Kidney (tissue), 14 donors: ENCODE data around the gene AQP3. TPM values are rescaled to one million over a fixed set of nuclear protein-coding genes. Genes with fewer than 3 reads are reported as not detected.

Source experiments
- DNase-seq, 5 donors: peaks; one replicate each; pipeline ENCODE4 v3.0.0-alpha.2; 2013 to 2020
- FAIRE-seq: peaks from 2 replicates; lab custom pipeline; 2012; peaks lifted over from hg19 to GRCh38; lab: Jason Lieb, UNC
- H3K27ac ChIP-seq, 2 donors: one replicate each; pipeline ENCODE4 v1.7.0; 2013; ENCODE audit warnings: low read depth in 2 of 2, low read length in 2 of 2, inconsistent platforms in 1 of 2
- H3K27me3 ChIP-seq: one replicate; pipeline ENCODE4 v1.7.1; 2013; ENCODE audit warnings: low read length, inconsistent platforms; ENCODE audit not compliant: control insufficient read depth, insufficient read depth
- H3K36me3 ChIP-seq, 3 donors: one replicate each; pipeline versions ENCODE4 v1.7.0 to v1.7.1; 2013; ENCODE audit warnings: low read length in 3 of 3, control low read depth in 1 of 3, inconsistent platforms in 1 of 3; ENCODE audit not compliant: insufficient read depth in 3 of 3, control insufficient read depth in 2 of 3
- H3K4me1 ChIP-seq, 3 donors: one replicate each; pipeline versions ENCODE4 v1.7.0 to v1.7.1; 2013; ENCODE audit warnings: low read length in 3 of 3, inconsistent platforms in 1 of 3, low read depth in 1 of 3; ENCODE audit not compliant: control insufficient read depth in 2 of 3, insufficient read depth in 2 of 3
- H3K4me3 ChIP-seq, 3 donors: one replicate each; pipeline versions ENCODE4 v1.7.0 to v1.8.1; 2013; ENCODE audit warnings: low read length in 3 of 3, control low read depth in 1 of 3, inconsistent platforms in 1 of 3
- H3K9ac ChIP-seq, 3 donors: one replicate each; pipeline versions ENCODE4 v1.7.0 to v1.7.1; 2013; ENCODE audit warnings: low read length in 3 of 3, control low read depth in 1 of 3, inconsistent platforms in 1 of 3
- H3K9me3 ChIP-seq, 3 donors: one replicate each; pipeline versions ENCODE4 v1.7.0 to v1.7.1; 2013; ENCODE audit warnings: low read length in 3 of 3, control low read depth in 1 of 3, inconsistent platforms in 1 of 3; ENCODE audit not compliant: control insufficient read depth in 2 of 3, insufficient read depth in 1 of 3
- CTCF ChIP-seq: IDR thresholded peaks from 3 replicates; pipeline ENCODE4 v1.5.1; 2012; ENCODE audit warnings: mild to moderate bottlenecking, moderate library complexity, borderline replicate concordance; ENCODE audit not compliant: insufficient read depth; ENCODE audit errors: extremely low read depth
- intact Hi-C: fragments of 100-400 bp; cut with DNase I; formaldehyde crosslinking; loops from one replicate; pipeline ENCODE4 v1.11.1; 2022
- polyA plus RNA-seq: library from polyadenylated mRNA; stranded (reverse); fragments of 350-450 nt; fragmentation: Illumina TruSeq; extraction: RNeasy Lipid Tissue Mini Kit (QIAGEN cat#74804); gene quantifications from one replicate; pipeline ENCODE4 v1.2.3, GENCODE V29; 2014; ENCODE audit warnings: low read depth, low replicate concordance; ENCODE audit not compliant: insufficient read depth
- total RNA-seq: library from RNA; stranded (reverse); fragmentation: NEBNext Ultra II Directional; extraction: Animal tissue kit (Norgen Biotek cat#: 25700); gene quantifications from one replicate; pipeline ENCODE4 v1.2.1, GENCODE V29; 2021
- donor health status: control.
- donor health status: control.
- donor health status: control.
- donor health status: control.
- donor health status: control.
- donor health status: DM: yes; HTN: yes; CAD: no.
- donor health status: Normal renal cell carcinoma (clear cell type).

The AQP3 gene
- total and polyA plus RNA-seq, 2 donors from 2014 or later = 135 to 401 TPM

- TF ChIP-seq CTCF = no peak
Observed at GRCh38 chr9:33480976-33481375, 33.6 kb upstream of the AQP3 start.

DNA sequence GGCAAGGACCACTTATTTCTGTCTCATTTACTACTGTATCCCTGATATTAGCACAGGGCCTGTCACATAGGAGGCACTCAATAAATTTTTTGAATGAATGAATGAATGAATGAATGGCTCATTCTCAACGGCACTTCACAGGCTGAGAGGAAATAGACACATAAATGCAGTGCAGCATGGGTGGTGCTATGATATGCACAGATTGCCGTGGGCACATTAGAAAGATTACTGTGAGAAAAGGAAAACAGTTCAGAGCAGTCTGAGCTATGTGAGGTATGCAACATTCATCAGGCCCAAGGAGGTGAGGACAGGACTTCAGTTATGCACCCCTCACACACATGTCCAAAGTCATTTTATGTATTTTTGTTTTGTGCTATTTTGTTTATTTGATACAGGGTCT, 32.7 kb upstream of the AQP3 start:
- no peaks in the 10 kb centered on the region for H3K27me3 ChIP-seq
- TF ChIP-seq CTCF = no peak
- H3K27ac ChIP-seq = no peak overlapping the region
- FAIRE-seq (no peak), DNase-seq (no peak)
- H3K9me3 ChIP-seq = no peaks in the 10 kb centered on the region
- intact Hi-C loops = no loop called here
- no peak overlapping the region for H3K9ac ChIP-seq
- H3K4me3 ChIP-seq = no peak overlapping the region
- H3K4me1 ChIP-seq = no peaks in the 10 kb centered on the region
- H3K36me3 ChIP-seq = no peaks in the 10 kb centered on the region

More at GRCh38 chr9:33480976-33481375, 33.6 kb upstream of the AQP3 start:
- FAIRE-seq (no peak), DNase-seq (peak in 1 of 5 donors; percentile 18)
- Histone ChIP-seq H3K27ac (no peak overlapping the region), H3K9ac (no peak overlapping the region), H3K4me3 (no peak overlapping the region), H3K27me3 (no peaks in the 10 kb centered on the region), H3K9me3 (no peaks in the 10 kb centered on the region), H3K4me1 (no peaks in the 10 kb centered on the region), H3K36me3 (no peaks in the 10 kb centered on the region)
- intact Hi-C loops = no loop called here

GRCh38 chr9:33476503-33476902, 29.1 kb upstream of the AQP3 start:
- Histone ChIP-seq H3K36me3 (peaks cover 0 to 4% (median 2%) of the 10 kb centered on the region in 3 donors), H3K27ac (no peak overlapping the region), H3K27me3 (no peaks in the 10 kb centered on the region), H3K9ac (no peak overlapping the region), H3K4me3 (no peak overlapping the region), H3K9me3 (no peaks in the 10 kb centered on the region), H3K4me1 (peaks cover 0 to 7% (median 4%) of the 10 kb centered on the region in 3 donors)
- DNase-seq (no peak), FAIRE-seq (no peak)
- no peak for TF ChIP-seq CTCF
- intact Hi-C loops = no loop called here

DNA sequence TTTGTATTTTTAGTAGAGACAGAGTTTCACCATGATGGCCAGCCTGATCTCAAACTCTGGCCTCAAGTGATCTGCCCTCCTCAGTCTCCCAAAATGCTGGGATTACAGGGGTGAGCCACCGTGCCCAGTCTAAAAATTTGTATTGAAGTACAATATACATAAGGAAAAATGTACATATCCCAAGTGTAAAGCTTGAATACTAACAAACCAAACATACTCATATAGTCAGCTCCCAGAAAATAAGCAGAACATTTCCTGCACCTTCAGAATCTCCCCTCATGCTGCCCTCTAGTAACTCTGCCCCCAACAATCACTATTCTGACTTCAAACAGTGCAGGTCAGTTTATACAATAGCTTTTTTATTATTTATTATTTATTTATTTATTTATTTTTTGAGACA, 28.0 kb upstream of the AQP3 start:
- intact Hi-C loops = no loop called here
- Histone ChIP-seq H3K9ac (no peak overlapping the region), H3K4me3 (no peak overlapping the region), H3K27me3 (no peaks in the 10 kb centered on the region), H3K36me3 (peaks cover 2 to 8% (median 5%) of the 10 kb centered on the region in 3 donors), H3K4me1 (peaks cover 0 to 7% (median 4%) of the 10 kb centered on the region in 3 donors), H3K9me3 (no peaks in the 10 kb centered on the region), H3K27ac (no peak overlapping the region)
- FAIRE-seq (no peak), DNase-seq (no peak)
- TF ChIP-seq CTCF = no peak
